Suprapubic skin (tissue), 4 donors: Measurements from ENCODE around the gene LRMDA. TPM values are rescaled to one million over a fixed set of nuclear protein-coding genes. Genes with fewer than 3 reads are reported as not detected.

Source experiments
- DNase-seq, 2 donors: peaks; one replicate each; pipeline ENCODE4 v3.0.0-alpha.2; 2019; ENCODE audit warnings: low spot score in 2 of 2
- H3K27ac ChIP-seq: fragments of 200-600 bp; sonication (generic); one replicate; pipeline ENCODE4 v1.5.1; 2019
- H3K27me3 ChIP-seq: fragments of 200-600 bp; sonication (generic); one replicate; pipeline ENCODE4 v1.5.1; 2019
- H3K36me3 ChIP-seq: fragments of 200-600 bp; sonication (generic); one replicate; pipeline ENCODE4 v1.5.1; 2019
- H3K4me1 ChIP-seq: fragments of 200-600 bp; sonication (generic); one replicate; pipeline ENCODE4 v1.5.1; 2019
- H3K4me3 ChIP-seq: fragments of 200-600 bp; sonication (generic); one replicate; pipeline ENCODE4 v1.5.1; 2019; ENCODE audit warnings: mild to moderate bottlenecking
- H3K9me3 ChIP-seq: fragments of 200-600 bp; sonication (generic); one replicate; pipeline ENCODE4 v1.5.1; 2019
- CTCF ChIP-seq, 2 donors: fragments of 200-600 bp in 1 of 2; fragments of 450-650 bp in 1 of 2; sonication (generic) in 1 of 2; IDR thresholded peaks; one replicate each; pipeline ENCODE4 v1.5.1; 2016 to 2019; ENCODE audit warnings: antibody characterized with exemption in 2 of 2, mild to moderate bottlenecking in 1 of 2, moderate library complexity in 1 of 2
- EP300 ChIP-seq: sonication (generic); formaldehyde crosslinking; IDR thresholded peaks from one replicate; pipeline ENCODE4 v1.6.1; 2017; ENCODE audit warnings: antibody characterized with exemption
- POLR2A ChIP-seq, 2 donors: fragments of 450-650 bp; IDR thresholded peaks; one replicate each; pipeline ENCODE4 v1.6.1; 2017; ENCODE audit warnings: antibody characterized with exemption in 2 of 2, mild to moderate bottlenecking in 2 of 2, moderate library complexity in 2 of 2
- POLR2AphosphoS5 ChIP-seq, 3 donors: sonication (generic); formaldehyde crosslinking; IDR thresholded peaks; one replicate each; pipeline ENCODE4 v1.6.1; 2017; ENCODE audit warnings: antibody characterized with exemption in 3 of 3
- WGBS: methylation state at CpG from one replicate; pipeline ENCODE4 v1.1.5; 2018; 5-methylcytosine and 5-hydroxymethylcytosine counted together
- total RNA-seq, 4 donors: library from RNA; depleted of rRNA; stranded (reverse); fragments of >200 nt; gene quantifications; one replicate each; pipeline ENCODE4 v1.1.0, GENCODE V29; 2016

Gene LRMDA
- total RNA-seq, 4 donors from 2014 or later = 0.10 to 2.9 (median 1.9) TPM; not detected in 1

DNA sequence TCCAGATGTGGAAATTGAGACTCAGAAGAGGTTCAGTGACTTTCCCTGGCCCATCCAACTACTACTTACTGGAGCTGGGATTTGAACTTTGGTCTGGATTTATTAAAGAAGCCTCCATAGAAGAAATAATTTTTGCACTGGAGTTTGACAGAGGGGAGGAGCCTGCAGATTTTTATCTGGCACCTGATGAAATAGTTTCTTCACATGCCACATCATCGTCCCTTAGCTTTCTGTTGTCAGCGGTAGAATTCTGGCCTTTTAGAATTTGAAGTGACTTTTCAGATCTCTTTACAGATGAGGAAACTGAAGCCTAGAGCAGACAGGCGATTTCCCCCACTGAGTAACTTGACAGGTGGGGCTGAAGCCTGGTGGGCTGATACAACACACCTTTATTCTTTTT is 233.5 kb downstream of the LRMDA start:
- Histone ChIP-seq H3K9me3 (no peaks in the 10 kb centered on the region), H3K36me3 (no peaks in the 10 kb centered on the region), H3K27me3 (no peaks in the 10 kb centered on the region), H3K27ac (no peak overlapping the region), H3K4me1 (peaks cover 15% of the 10 kb centered on the region), H3K4me3 (no peak overlapping the region)
- 60% methylated on average over 3 of the region's 3 CpGs for WGBS
- TF ChIP-seq POLR2AphosphoS5 (IDR thresholded peaks at IDR 0.05) = no peak
- TF ChIP-seq CTCF (IDR thresholded peaks at IDR 0.05) = no peak
- no peak for TF ChIP-seq EP300
- TF ChIP-seq POLR2A (IDR thresholded peaks at IDR 0.05) = no peak
- no peak for DNase-seq

DNA sequence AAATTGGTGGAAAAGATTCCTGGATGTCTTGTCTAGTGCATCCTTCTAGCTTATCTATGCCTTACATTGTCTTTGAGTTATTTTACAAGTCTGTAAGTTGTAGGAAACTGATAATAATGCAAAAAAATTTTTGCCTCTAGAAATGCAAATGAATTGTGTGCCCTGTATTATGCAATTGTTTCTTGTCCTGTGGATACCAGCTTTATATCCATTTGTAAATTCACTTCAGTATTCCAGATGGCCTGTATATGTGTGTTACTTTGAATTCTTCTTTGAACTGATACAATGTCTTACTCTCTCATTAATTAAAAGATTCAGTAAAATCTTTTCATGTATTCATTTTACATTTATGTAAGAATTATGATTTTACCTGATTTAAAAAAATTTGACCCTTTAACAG is 234.3 kb downstream of the LRMDA start:
- no peak overlapping the region for H3K27ac ChIP-seq
- H3K27me3 ChIP-seq = no peaks in the 10 kb centered on the region
- no peak for DNase-seq
- H3K4me1 ChIP-seq = peaks cover 15% of the 10 kb centered on the region
- no peaks in the 10 kb centered on the region for H3K9me3 ChIP-seq
- no peak overlapping the region for H3K4me3 ChIP-seq
- no peaks in the 10 kb centered on the region for H3K36me3 ChIP-seq
- TF ChIP-seq EP300 (no peak), CTCF (IDR thresholded peaks at IDR 0.05) (no peak), POLR2A (IDR thresholded peaks at IDR 0.05) (no peak)

GRCh38 chr10:75672111-75672671 is 240.8 kb downstream of the LRMDA start:
- no peaks in the 10 kb centered on the region for H3K4me1 ChIP-seq
- 79% methylated on average over 3 of the region's 4 CpGs for WGBS
- H3K27ac ChIP-seq = no peak overlapping the region
- TF ChIP-seq CTCF (IDR thresholded peaks at IDR 0.05) (no peak), POLR2AphosphoS5 (IDR thresholded peaks at IDR 0.05) (no peak), POLR2A (IDR thresholded peaks at IDR 0.05) (no peak), EP300 (no peak)
- no peaks in the 10 kb centered on the region for H3K36me3 ChIP-seq
- no peak for DNase-seq
- no peak overlapping the region for H3K4me3 ChIP-seq
- no peaks in the 10 kb centered on the region for H3K27me3 ChIP-seq
- no peaks in the 10 kb centered on the region for H3K9me3 ChIP-seq

- no peaks in the 10 kb centered on the region for H3K27me3 ChIP-seq
- H3K36me3 ChIP-seq = no peaks in the 10 kb centered on the region
- no peaks in the 10 kb centered on the region for H3K9me3 ChIP-seq
- H3K27ac ChIP-seq = no peak overlapping the region
- DNase-seq = no peak
- H3K4me3 ChIP-seq = no peak overlapping the region
- no peaks in the 10 kb centered on the region for H3K4me1 ChIP-seq
- TF ChIP-seq POLR2A (IDR thresholded peaks at IDR 0.05) (no peak), EP300 (no peak), POLR2AphosphoS5 (IDR thresholded peaks at IDR 0.05) (no peak), CTCF (IDR thresholded peaks at IDR 0.05) (no peak)
- WGBS = 88% methylated on average over 4 of the region's 4 CpGs
These were observed 241.4 kb downstream of the LRMDA start for GRCh38 chr10:75672842-75673241.

GRCh38 chr10:75677541-75677940 is 246.1 kb downstream of the LRMDA start:
- no peak overlapping the region for H3K4me3 ChIP-seq
- no peaks in the 10 kb centered on the region for H3K9me3 ChIP-seq
- TF ChIP-seq POLR2AphosphoS5 (IDR thresholded peaks at IDR 0.05) = no peak
- H3K27ac ChIP-seq = no peak overlapping the region
- no peaks in the 10 kb centered on the region for H3K27me3 ChIP-seq
- 72% methylated on average over 3 of the region's 3 CpGs for WGBS
- no peaks in the 10 kb centered on the region for H3K4me1 ChIP-seq
- no peak for DNase-seq
- H3K36me3 ChIP-seq = no peaks in the 10 kb centered on the region

- no peak for DNase-seq
- no peaks in the 10 kb centered on the region for H3K27me3 ChIP-seq
- H3K27ac ChIP-seq = no peak overlapping the region
- TF ChIP-seq POLR2A (IDR thresholded peaks at IDR 0.05) (no peak), CTCF (IDR thresholded peaks at IDR 0.05) (no peak), EP300 (no peak), POLR2AphosphoS5 (IDR thresholded peaks at IDR 0.05) (no peak)
- 85% methylated on average over 4 of the region's 4 CpGs for WGBS
- H3K36me3 ChIP-seq = no peaks in the 10 kb centered on the region
- H3K9me3 ChIP-seq = no peaks in the 10 kb centered on the region
- H3K4me3 ChIP-seq = no peak overlapping the region
- H3K4me1 ChIP-seq = no peaks in the 10 kb centered on the region
These were observed 247.1 kb downstream of the LRMDA start for GRCh38 chr10:75678527-75678926.
